ENCODE data around the gene TBX1.

The TBX1 gene

DNA sequence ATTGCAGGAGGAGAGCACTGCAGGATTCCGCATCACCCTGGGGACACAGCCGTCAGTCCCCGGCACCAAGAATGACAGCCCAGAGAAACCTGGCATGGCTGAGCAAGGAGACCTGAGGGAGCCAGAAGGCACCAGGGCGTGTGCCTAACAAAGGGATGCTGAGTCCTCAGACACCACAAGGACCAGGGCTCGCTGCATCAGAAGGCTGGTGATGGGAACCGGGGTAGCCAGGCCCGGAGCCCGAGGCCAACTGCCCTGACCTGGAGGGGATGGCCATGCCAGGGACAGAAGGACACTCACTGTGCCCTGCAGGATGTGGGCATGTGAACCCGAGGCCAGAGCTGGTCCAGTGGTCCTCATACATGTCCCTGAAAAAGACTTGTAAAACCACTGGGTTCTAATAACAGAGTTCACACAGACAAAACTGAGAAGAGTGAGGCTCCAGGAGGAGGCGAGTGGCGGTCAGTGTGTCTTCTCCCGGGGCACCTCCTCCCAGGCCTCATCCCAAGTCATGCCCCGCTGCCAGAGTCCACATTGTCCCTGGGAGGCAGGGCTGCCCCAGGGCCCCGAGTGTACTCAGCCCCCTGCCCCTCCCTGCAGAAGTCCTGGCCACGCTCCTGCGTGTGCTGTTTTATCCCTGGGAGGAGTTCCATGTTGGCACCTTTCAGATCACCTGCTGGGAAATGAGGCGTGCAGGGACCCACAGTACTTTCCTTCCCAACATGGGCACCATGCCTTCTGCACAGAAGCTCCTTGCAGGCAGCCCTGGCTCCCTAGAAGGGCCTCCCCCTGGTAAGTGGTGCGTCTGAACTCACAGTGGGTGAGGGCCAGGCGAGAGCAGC, 42.5 kb downstream of the TBX1 start:
- no peak for DNase-seq

DNA sequence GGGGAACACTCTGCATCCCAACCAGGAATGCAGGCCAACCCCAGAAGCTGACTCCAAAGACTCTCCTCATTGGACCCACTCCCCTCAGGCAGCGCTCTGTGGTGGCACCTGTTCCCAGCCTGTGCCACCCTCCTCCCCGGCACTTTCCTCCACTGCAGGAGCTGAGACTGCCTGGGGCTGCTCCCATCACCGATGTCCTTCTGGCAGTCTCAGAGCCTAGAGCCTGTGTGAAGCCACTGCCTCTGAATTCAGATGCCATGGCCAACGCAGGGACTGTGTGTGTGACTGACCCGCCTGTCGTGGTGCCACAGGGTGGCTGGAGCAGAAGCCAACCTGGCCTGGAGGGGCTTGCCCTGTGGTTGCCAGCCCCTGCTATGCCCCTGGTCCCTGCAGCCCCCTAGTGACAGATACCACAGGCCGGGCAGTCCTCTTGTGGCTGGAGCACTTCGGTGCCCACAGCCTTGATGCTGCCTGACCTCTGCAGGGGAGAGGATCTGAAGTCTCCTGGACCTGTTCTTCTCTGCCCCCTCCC, 43.2 kb downstream of the TBX1 start:
- DNase-seq, result no peak

DNA sequence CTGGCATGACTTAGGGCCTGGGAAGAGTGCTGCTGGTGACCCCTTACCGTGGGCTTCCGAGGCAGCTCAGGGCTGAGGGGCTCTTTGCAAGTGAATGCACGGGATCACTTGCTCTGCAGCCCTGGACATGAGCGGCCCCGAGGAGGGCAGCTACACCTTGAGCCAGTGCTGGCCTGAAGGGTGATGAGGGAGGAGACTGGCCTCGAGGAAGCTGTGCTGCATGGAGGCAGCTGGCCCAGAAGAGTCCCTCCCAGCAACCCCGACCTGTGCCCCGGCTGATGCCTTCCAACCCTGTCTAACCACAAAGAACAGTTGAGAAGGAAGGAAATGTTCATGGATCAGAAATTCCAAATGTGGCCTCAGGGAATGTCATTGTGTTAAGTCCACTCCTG, 45.2 kb downstream of the TBX1 start:
- DNase-seq, result no peak

DNA sequence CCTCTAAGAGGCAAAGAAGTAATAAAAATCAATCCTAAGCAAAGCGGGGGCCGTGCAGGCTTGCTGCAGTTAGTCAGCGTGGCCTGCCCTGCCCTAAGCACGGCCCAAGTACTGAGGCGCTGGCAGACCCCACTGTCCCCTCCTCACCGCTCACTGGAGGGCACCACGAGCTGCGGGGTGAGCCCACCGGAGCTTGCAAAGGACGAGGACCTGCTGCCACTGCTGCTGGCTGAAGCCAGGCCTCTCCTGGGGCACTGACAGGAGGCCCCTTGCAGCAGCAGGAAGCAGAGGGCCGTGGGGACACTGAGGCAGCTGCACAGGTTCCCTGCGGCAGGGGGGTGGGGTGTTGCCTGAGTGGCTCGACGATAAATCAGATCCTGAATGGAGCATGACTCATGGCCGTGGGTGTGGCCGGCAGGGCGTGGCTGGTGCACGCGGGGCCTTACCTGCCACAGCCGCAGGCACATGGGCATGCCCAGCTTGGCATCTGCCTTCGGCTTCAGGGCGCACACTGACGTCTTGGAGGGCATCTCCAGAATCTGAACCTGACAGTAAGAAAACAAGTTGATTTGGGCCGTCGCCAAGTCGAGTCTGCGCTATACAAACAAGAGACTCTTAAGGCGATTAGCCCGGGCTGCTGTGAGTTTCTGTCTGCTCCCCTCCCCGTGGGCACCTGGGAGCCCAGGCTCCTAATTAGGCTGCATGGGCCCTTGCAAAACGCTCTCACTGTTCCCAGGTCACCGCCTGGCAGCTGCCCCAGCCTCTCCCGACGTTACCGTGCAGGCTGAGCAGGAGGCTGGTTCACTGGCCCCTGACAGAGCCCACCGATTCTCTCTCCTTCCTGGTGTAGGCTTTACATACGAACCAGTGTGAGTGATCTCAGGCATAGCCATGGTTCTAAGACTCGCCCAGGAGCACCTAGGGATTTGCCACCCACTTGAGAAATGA, 45.9 kb downstream of the TBX1 start:
- no peak for DNase-seq

DNA sequence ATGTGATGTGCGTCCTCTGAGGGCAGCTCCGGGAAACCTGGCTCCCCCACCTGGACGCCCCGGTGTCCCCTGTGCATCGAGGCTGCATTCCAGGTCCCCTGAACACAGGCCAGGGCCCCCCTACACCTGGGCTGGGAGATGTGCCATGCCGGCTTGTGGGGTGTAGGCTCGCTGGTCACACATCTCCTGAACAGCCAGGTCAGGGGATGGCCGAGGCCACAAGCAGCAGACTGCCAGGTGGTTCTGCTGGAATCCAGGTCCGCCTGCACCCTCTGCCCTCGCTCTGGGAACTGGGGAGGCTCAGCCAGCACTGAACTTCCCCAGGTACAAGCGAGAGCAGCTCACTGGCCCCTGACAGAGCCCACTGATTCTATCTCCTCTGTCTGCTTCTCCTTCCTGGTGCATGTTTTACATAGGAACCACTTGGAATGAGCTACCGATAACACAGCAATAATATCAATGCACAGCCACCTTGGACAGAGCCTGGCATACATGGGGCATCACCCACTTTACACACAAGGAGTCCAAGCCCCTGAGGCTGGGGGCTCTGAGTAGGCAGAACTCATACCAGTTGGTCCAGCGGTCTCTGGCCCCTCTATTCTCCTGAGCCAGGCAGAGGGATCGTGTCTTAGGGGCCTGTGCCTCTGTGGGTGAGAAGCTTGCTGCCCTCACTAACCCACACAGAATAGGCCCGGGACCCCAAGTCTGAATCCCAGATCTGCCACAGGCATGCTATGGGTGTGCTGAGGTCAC, 46.8 kb downstream of the TBX1 start:
- DNase-seq, result no peak

DNA sequence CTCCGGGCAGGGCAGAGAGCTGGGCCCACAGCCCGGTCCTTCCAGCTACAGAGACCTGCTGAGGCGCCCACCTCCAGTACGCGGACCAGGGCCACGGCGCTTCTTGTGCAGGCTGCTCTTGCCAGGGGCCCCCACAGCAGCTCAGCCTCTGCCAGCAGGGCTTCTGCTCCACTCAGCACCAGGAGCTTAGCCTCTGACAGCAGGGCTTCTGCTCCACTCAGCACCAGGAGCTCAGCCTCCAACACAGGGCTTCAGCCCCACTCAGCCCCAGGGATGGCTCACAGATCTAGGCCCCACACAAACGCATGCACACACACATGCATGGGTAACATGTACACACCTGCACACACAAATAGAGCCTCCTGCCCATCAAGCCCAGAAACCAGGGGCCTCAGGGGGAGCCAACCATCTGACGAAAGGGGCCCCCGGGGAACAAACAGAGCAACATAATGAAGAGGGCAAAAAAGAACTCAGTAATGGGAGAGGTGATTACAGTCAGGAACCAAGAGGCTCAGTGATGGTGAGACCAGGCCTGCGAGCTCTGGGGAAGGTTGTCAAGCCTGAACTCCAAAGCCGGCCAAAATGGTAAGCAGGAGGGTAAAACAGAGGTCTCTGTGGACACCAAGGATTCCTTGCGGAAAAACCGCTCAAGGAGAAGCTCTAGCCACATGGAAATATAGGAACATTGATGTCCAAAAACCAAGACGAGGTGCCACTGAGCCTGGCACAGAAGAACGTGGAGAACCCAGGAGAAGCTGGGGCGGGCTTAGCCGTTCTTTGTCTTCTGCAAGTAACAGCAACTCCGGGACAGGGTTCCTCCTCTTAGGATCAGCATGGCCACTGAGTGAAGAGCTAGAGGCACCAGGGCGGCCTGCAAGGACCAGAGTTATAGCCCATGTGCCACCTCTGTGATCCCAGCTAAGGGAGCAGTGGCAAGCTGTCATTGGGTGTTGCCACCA, 47.6 kb downstream of the TBX1 start:
- DNase-seq, result no peak

DNA sequence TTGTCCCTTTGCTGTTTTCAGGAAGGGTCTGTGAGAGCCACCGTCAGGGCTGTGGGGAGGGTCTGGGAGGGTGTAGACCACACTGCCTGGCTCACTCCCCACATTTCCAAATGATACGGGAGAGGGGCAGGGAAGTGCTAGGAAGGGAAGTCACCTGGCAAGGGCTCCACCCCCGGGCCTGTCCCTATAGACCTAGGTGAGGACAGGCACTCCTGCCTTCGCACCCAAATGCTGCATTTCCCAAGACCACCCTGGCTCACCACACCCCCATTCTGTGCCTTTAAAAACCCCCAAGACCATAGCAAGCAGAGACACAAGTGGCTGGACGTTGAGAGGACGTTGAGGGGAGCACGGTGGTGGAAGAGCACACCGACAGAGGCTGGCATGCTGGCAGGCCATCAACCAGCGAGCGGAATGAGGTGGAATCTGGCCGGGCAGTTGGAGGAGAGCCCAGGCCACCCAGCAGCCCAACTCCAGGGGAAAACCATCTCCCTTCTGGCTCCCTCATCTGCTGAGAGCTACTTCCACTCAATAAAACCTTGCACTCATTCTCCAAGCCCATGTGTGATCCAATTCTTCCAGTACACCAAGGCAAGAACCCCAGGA, 48.4 kb downstream of the TBX1 start:
- DNase-seq, result no peak

DNA sequence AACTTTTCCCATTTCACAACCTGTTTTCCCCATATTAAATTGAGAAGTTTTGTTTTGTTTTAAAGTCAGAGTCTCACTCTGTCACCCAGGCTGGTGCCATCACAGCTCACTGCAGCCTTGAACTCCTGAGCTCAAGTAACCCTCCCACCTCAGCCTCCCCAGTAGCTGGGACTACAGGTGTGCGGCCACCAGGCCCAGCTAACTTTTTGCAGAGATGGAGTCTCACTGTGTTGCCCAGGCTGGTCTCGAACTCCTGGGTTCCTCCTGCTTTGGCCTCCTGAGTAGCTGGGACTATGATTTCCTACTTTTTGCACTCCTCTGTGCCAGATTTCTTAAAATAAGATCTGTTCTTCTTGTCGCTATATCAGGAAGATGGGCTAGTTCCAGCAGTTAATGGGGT, 49.2 kb downstream of the TBX1 start:
- DNase-seq, result no peak

DNA sequence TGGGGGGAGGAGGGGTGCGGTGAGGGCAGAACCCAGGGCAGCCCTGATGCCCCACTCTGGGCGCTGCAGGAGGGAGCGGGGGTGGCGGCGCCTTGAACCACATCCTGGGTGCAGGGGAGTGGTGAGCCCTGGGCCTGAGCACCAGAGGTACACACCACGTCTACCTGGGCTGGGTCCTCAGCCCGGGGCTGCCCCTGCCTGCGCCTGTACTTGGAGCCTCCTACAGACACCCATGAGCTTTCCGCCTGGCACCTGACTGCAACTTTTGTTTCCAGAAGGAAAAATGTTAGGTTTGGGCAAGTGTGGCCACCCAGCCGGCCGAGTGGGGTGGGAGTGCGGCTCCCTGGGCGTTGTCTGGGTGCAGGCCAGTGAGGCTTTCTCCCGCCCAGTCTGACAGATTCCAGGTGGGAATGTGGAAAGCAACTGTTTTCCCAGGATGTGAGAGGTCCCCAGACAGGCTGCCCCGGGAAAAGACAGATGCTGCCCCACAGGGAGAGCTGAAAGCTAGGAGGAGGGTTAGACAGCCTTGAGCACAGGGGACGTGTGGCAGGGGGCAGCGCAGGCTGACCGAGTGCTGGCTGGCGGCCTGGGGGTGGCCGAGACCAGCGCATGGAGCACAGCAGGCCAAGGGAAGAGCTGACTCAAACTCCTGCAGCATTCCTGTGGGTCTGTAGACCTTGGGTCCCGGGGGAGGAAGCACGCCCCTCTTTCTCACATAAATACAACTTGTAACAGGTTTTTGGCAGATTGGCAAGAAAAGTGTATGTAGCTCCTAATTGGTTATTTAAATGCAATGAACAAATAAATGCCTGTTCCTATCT, 50.0 kb downstream of the TBX1 start:
- DNase-seq, result no peak

DNA sequence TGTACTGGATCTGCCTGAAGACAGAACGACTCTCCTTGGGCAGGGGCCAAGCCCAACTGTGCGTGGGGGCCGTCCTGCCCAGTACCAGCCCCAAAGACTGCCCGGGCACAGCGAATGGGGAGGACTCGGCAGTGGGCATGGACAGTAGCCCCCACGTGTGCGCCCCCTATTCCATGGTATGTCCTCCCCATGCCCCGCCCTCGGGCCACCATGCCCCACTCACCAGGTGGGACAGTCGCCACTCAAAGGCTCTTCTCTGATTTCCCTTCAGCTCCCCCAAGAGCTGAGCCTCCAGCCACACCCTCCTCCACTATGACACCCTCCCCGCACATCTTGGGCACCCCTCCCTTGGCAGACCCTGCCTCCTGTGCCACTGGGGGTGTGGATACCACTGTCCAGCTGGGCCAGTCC, 50.6 kb downstream of the TBX1 start:
- DNase-seq, result no peak

DNA sequence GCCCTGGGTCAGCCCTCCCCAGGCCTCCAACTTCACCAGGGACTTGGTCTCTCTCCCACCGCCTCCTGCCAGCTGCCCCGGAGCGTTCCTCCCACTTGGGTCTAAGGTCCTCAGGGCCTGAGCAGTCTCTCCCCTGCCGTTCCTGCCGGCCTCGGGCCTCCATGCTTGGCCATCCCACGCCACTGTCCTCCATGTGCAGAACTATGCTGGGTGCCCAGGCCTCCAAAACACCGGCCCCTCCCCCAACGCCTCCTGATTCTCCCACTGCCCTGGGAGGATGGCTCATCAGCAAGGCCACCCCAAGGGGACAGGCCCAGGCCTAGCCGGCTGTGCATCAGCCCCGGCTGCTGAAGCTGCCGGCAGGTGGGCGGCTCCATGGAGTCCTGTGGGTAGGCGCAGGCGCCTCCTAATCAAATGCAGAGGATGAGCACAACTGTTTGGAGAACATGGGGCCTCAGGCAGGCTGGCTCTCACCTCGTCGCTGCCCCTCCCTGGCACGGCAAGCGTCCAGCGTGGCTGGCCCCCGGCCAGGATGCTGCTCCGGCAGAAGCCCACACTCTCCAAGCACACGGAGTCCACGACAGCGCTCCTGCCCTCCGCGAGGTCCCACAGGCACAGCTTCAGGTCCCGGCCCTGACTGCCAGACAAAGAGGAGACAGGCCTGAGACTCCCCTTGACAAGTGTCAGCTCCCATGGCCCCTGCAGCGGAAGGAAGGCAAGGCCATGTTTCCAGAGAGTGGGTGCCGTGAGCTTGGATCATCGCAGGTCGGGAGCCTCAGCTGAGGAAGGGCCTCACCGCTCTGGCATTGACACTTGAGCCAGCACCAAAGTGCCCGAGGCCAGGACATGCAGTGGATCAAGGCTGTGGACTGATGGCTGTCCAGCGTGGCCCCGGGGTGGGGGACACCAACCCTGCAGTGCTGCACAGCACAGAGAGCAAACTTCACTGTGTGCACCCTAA, 51.5 kb downstream of the TBX1 start:
- DNase-seq, result no peak

DNA sequence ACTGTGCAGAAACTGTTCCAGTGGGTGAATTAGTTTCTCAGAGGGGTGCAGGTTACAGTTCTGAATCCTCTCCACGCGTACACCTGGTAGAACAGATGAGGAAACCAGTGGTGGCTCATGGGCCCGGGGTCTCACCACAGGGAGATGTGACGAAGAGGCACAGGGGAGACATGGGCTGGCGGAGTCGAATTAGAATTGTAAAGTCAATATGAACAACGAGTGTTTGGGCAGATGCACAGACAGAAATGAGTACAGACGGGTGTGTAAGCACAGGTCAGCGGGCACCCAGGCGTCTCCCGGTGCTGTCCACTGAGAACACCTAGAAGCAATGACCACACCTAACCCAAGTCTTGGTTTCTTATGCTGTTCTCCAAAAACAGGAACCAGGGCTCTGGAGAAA, 52.3 kb downstream of the TBX1 start:
- no peak for DNase-seq

DNA sequence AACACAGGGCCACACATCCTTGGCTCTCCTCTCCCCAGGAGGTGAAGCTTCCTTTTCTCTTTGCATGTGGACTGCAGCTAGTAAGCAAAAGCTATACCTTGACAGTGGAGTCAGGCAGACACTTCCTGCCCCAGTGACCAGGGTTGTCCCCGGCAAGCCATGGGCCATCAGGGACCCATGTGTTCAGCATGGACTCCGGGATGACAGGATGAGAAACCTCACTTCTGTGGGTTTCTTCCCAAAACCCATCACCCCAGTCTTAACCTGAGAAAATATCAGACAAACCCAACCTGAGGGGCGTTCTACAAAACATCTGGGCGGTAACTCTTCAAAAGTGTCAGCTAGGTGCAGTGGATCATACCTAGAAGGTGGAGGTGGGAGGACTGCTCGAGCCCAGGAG, 53.9 kb downstream of the TBX1 start:
- no peak for DNase-seq

DNA sequence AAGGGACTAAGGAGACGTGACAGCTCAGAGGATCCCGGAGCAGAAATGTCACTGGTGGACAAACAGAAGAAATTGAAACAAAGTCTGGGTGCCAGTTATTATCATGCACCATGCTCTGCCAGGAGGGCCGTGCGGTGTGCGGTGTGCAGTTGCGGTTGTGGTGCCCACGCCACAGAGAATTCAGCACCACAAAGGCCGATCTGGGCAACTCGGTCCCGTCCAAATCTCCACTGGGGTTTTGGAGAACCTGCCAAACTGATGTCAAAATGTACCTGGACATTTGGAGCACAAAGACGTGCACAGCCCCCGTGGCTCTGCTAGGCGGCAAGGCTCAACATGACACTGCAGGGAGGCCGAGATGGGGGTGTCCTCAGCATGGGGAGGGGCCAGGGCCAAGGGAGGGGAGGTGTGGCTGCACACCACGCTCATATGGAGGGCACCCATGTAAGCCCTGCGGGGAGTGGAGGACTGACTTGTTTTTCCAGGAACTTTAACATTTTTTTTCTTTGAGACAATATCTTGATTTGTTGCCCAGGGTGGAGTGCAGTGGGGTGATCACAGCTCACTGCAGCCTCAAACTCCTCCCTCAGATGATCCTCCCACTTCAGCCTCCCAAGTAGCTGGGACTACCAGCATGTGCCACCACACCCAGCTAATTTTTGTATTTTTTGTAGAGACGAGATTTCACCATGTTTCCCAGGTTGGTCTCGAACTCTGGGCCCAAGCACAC, 54.7 kb downstream of the TBX1 start:
- DNase-seq, result no peak

DNA sequence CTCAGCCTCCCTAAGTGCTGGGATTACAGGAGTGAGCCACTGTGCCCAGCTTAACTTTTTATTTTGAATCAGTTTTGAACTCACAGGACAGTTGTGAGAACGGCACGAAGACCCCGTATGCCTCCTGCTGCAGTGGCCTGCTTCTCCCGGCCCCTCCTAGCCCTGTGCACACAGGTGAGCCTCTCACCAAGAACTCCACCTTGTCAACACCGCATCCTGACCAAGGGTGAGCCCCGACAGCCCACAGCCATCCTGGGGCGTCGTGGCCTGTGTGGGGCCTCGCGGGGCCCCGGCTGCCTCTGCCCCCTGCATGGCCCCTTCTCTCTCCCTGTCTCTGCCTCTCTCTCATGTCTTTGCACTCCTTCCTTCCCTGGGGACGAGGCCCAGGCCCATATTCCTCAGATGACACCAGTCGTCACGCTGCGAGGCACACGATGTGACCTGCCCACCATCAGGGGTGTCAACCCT, 55.3 kb downstream of the TBX1 start:
- no peak for DNase-seq

DNA sequence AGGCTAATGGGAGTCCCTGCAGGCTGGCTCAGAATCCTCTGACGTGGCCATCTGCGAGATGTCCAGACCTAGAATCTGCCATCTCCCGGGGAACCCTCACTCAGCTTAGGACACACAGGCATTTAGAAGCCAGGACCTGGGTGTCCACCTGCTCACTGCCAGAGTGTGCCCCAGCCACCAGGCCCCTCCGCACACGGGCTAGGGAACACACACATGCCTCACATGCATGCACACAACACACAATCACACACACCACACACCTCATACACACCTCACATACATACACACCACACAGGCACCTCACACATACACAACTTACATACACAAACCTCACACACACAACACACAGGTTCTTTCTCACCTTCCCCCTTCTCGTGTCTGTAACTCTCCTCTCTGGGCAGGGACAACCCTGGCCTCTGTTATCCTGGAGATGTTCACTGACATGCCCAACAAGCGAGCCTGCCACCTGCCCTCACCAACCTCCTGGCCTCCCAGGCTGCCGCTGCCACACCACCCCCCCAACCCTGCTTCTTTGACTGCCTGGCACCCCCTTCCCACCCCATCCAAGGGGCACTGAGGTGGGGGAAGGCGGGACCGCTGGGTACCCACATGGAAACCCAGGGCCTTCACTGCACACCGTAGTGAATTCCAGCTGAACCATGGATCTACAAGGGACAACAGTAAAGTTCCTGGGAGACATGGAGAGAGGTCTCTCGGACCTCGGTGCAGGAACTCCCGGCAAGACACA, 56.0 kb downstream of the TBX1 start:
- no peak for DNase-seq
